ENCODE measurements around the gene CDO1.

DNA sequence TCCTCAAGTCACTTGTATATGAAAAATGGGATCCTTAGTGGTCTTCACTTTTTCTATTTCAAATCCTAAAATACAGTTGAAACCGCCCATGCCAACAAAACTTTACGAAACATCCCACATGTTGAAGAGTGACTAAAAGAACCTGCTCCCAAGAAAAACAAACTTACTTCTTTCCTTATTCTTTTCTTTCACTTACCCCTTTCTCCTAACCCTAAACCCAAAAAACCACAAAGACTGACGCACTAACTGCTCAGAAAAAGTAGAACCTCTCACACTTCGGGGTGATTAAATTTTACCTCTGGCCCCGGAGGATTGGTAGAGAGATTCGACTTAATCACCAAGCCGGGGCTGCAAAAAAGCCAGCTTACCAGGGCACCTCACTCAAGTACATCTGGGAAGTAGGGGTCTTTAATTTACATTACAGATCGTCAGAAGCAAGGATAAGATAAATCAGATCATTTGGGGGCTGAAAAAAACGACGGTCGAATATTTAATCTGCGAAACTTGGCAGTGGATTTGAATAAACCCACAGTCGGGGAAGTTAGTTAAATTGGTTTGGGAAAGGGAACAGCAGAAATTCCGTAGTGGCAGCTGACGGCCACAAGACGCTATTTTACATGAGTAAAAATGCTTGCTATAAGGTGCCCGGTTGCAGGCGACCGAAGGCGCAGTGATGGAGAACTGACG, 1.3 kb downstream of the CDO1 start:
- TF ChIP-seq, protein P1, sequence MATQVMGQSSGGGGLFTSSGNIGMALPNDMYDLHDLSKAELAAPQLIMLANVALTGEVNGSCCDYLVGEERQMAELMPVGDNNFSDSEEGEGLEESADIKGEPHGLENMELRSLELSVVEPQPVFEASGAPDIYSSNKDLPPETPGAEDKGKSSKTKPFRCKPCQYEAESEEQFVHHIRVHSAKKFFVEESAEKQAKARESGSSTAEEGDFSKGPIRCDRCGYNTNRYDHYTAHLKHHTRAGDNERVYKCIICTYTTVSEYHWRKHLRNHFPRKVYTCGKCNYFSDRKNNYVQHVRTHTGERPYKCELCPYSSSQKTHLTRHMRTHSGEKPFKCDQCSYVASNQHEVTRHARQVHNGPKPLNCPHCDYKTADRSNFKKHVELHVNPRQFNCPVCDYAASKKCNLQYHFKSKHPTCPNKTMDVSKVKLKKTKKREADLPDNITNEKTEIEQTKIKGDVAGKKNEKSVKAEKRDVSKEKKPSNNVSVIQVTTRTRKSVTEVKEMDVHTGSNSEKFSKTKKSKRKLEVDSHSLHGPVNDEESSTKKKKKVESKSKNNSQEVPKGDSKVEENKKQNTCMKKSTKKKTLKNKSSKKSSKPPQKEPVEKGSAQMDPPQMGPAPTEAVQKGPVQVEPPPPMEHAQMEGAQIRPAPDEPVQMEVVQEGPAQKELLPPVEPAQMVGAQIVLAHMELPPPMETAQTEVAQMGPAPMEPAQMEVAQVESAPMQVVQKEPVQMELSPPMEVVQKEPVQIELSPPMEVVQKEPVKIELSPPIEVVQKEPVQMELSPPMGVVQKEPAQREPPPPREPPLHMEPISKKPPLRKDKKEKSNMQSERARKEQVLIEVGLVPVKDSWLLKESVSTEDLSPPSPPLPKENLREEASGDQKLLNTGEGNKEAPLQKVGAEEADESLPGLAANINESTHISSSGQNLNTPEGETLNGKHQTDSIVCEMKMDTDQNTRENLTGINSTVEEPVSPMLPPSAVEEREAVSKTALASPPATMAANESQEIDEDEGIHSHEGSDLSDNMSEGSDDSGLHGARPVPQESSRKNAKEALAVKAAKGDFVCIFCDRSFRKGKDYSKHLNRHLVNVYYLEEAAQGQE (IDR thresholded peaks at IDR 0.05; ENCODE audit: low read depth), result no peak
- TF ChIP-seq ZBTB7A (IDR thresholded peaks at IDR 0.05; ENCODE audit: low read depth), result no peak
- no peak for TF ChIP-seq CREB1 (IDR thresholded peaks at IDR 0.05; ENCODE audit: low read depth)
- TF ChIP-seq EGR1 (IDR thresholded peaks at IDR 0.05), result no peak
- no peak for TF ChIP-seq FOXM1 (IDR thresholded peaks at IDR 0.05; ENCODE audit: borderline replicate concordance, low read depth)
- TF ChIP-seq EP300 (IDR thresholded peaks at IDR 0.05; ENCODE audit: borderline replicate concordance), result no peak
- no peak for TF ChIP-seq CEBPB (IDR thresholded peaks at IDR 0.05)
- TF ChIP-seq TAF1 (IDR thresholded peaks at IDR 0.05; ENCODE audit: low read depth), result no peak

Measured in Ishikawa (cell line).